B cell (primary cell): ENCODE measurements around the gene BLM.

Source experiments
- CTCF ChIP-seq: fragments of 200-600 bp; IDR thresholded peaks from one replicate; pipeline ENCODE4 v1.8.0; 2022; ENCODE audit warnings: antibody characterized with exemption, mild to moderate bottlenecking
- EZH2 ChIP-seq: IDR thresholded peaks from 2 replicates; pipeline ENCODE4 v1.6.1; 2012; ENCODE audit warnings: borderline replicate concordance, low read depth, mild to moderate bottlenecking, moderate library complexity, low read length; ENCODE audit not compliant: insufficient read depth, poor library complexity, severe bottlenecking

GRCh38 chr15:90720131-90720530, 3.0 kb downstream of the BLM start:
- TF ChIP-seq CTCF: no peak
- TF ChIP-seq EZH2: no peak
